ENCODE data around the gene CUX1.

GRCh38 chr7:102254521-102254920 is 437.1 kb downstream of the CUX1 start:
- no peak for TF ChIP-seq CTCF (IDR thresholded peaks at IDR 0.05)
- no peak for TF ChIP-seq POLR2A (IDR thresholded peaks at IDR 0.05)

Measured in lower leg skin (tissue), 3 donors.